HUES6 (cell line): ENCODE data around the gene MYH7B.

Experiments
- H3K27ac ChIP-seq: 2 replicates; pipeline ENCODE4 v1.7.0; 2013; ENCODE audit warnings: low read depth, mild to moderate bottlenecking, low read length, inconsistent platforms
- H3K27me3 ChIP-seq: 2 replicates; pipeline ENCODE4 v1.6.1; 2013; ENCODE audit warnings: low read length; ENCODE audit not compliant: control insufficient read depth, insufficient read depth
- H3K36me3 ChIP-seq: 2 replicates; pipeline ENCODE4 v1.6.1; 2013; ENCODE audit warnings: low read length; ENCODE audit not compliant: control insufficient read depth, insufficient read depth
- H3K4me1 ChIP-seq: 2 replicates; pipeline ENCODE4 v1.6.1; 2013; ENCODE audit warnings: low read length; ENCODE audit not compliant: control insufficient read depth, insufficient read depth
- H3K4me3 ChIP-seq: 2 replicates; pipeline ENCODE4 v1.5.1; 2013; ENCODE audit warnings: low read depth, low read length
- H3K9ac ChIP-seq: one replicate; pipeline ENCODE4 v1.6.1; 2013; ENCODE audit warnings: mild to moderate bottlenecking, low read length
- H3K9me3 ChIP-seq: 2 replicates; pipeline ENCODE4 v1.6.1; 2013; ENCODE audit warnings: low read depth, low read length; ENCODE audit not compliant: control insufficient read depth, insufficient read depth

Gene MYH7B

DNA sequence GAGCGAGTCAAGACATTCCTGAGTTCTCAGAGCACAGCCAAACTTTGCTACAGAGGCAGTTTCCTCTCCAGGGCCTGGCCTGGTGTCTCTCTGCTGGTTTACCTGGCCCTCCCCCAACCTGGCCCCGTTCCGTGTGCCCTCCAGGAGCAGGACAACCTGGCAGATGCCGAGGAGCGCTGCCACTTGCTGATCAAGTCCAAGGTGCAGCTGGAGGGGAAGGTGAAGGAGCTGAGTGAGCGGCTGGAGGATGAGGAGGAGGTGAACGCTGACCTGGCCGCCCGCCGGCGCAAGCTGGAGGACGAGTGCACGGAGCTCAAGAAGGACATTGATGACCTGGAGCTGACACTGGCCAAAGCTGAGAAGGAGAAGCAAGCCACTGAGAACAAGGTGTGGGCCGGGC lies 39.5 kb downstream of the MYH7B start:
- Histone ChIP-seq H3K4me3 (no peak overlapping the region), H3K36me3 (peaks cover 57% of the 10 kb centered on the region), H3K4me1 (no peaks in the 10 kb centered on the region), H3K9ac (no peak overlapping the region), H3K9me3 (no peaks in the 10 kb centered on the region), H3K27ac (no peak overlapping the region), H3K27me3 (no peaks in the 10 kb centered on the region)

DNA sequence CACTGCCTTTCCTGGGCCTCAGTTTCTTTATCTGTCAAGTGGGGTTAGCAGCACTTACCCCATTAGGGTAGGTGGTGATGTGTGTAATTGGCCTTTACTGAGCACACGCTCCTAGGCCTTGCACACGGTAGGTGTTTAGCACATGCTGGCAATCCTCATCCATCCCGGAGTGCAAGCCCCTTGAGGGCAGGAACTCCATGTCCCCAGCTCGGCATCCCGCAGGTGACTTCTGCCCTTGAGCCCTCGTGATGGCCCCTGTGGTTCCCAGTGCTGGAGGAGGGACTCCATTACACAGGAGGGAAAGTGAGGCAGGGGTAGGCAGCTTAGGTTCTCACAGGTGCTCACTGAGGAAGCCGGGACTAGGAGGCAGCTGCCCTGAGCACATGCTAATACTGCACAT lies 40.0 kb downstream of the MYH7B start:
- Histone ChIP-seq H3K4me3 (no peak overlapping the region), H3K9me3 (no peaks in the 10 kb centered on the region), H3K27me3 (no peaks in the 10 kb centered on the region), H3K36me3 (peaks cover 62% of the 10 kb centered on the region), H3K9ac (no peak overlapping the region), H3K27ac (no peak overlapping the region), H3K4me1 (no peaks in the 10 kb centered on the region)

DNA sequence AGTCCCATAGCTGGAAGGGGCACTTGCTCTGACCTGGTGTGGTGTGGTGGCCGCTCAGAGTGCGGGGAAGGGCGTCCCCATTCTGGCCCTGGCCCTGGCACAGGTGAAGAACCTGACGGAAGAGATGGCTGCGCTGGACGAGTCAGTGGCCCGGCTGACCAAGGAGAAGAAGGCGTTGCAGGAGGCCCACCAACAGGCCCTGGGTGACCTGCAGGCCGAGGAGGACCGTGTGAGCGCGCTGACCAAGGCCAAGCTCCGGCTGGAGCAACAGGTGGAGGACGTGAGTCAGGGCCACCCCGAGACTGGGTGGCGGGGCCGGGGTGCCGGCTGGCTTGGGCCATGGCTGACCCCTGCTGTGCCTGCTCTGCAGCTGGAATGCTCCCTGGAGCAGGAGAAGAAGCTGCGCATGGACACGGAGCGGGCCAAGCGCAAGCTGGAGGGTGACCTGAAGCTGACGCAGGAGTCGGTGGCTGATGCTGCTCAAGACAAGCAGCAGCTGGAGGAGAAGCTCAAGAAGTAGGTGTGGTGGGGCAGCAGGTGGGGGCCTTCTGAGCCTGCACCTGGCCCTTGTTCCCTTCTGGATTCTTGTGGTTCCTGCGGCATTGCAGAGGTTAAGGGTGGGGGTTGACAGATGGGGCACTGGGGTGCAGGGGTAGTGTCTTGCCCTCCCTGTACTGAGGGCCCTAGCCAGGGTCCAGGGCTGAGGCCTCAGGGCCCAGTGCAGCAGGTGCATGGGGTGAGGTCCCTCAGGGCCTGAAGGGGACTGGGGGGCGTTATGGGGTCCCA lies 40.8 kb downstream of the MYH7B start:
- no peak overlapping the region for H3K27ac ChIP-seq
- peaks cover 70% of the 10 kb centered on the region for H3K36me3 ChIP-seq
- no peak overlapping the region for H3K4me3 ChIP-seq

DNA sequence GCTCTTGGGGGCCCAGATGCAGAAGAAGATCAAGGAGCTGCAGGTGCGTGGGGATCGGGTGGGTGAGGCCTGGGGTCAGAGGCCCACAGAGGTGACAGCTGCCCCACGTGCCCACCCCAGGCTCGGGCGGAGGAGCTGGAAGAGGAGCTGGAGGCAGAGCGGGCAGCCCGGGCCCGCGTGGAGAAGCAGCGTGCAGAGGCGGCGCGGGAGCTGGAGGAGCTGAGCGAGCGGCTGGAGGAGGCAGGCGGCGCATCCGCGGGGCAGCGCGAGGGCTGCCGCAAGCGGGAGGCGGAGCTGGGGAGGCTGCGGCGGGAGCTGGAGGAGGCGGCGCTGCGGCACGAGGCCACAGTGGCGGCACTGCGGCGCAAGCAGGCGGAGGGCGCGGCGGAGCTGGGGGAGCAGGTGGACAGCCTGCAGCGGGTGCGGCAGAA lies 41.5 kb downstream of the MYH7B start:
- Histone ChIP-seq H3K9me3 (no peaks in the 10 kb centered on the region), H3K36me3 (peaks cover 77% of the 10 kb centered on the region), H3K9ac (no peak overlapping the region)

More for the DNA sequence above, 40.8 kb downstream of the MYH7B start:
- H3K27me3 ChIP-seq, result no peaks in the 10 kb centered on the region
- H3K9me3 ChIP-seq, result no peaks in the 10 kb centered on the region
- H3K9ac ChIP-seq, result no peak overlapping the region
- H3K4me1 ChIP-seq, result no peaks in the 10 kb centered on the region

DNA sequence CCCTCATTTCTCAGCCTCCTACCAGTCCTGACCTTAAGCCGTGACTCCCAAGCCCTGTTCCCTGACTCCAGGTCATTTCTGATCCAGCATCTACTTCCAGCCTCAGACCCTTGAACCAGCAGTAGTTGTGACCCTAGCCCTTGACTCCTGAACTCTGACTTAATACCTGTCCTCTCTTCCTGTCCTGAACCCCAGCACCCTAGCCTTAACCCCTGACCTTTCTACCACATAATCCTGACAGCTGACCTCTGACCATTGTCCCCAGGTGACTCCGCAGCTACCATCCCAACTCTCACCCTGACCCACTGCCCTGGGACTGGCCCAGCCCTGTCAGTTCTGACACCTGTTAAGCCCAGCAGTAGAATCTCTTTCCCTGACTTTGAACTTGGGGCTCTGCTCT lies 42.1 kb downstream of the MYH7B start:
- H3K4me1 ChIP-seq, result no peaks in the 10 kb centered on the region
- H3K9me3 ChIP-seq, result no peaks in the 10 kb centered on the region
- H3K27me3 ChIP-seq, result no peaks in the 10 kb centered on the region
- no peak overlapping the region for H3K9ac ChIP-seq
- H3K27ac ChIP-seq, result no peak overlapping the region
- no peak overlapping the region for H3K4me3 ChIP-seq
- H3K36me3 ChIP-seq, result peaks cover 83% of the 10 kb centered on the region

More for the DNA sequence above, 41.5 kb downstream of the MYH7B start:
- Histone ChIP-seq H3K4me1 (no peaks in the 10 kb centered on the region), H3K27ac (no peak overlapping the region), H3K27me3 (no peaks in the 10 kb centered on the region), H3K4me3 (no peak overlapping the region)

DNA sequence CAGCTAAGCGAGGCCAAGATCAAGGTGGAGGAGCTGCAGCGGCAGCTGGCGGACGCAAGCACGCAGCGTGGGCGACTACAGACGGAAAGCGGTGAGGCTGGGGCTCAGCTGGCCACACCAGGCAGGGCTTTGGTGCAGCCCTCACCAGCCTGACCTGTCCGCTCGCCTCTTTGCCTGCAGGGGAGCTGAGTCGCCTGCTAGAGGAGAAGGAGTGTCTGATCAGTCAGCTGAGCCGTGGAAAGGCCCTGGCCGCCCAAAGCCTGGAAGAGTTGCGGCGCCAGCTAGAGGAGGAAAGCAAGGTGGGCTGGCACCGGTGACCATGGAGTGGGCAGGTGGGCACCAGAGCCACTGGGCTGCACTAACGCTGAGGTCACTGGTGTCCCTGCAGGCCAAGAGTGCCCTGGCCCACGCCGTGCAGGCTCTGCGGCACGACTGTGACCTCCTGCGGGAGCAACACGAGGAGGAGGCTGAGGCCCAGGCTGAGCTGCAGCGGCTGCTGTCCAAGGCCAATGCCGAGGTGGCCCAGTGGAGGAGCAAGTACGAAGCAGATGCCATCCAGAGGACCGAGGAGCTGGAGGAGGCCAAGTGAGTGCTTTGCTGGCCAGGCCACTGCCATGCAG lies 42.8 kb downstream of the MYH7B start:
- Histone ChIP-seq H3K27me3 (no peaks in the 10 kb centered on the region), H3K9ac (no peak overlapping the region), H3K27ac (no peak overlapping the region), H3K9me3 (no peaks in the 10 kb centered on the region), H3K36me3 (peaks cover 84% of the 10 kb centered on the region), H3K4me1 (no peaks in the 10 kb centered on the region), H3K4me3 (no peak overlapping the region)

DNA sequence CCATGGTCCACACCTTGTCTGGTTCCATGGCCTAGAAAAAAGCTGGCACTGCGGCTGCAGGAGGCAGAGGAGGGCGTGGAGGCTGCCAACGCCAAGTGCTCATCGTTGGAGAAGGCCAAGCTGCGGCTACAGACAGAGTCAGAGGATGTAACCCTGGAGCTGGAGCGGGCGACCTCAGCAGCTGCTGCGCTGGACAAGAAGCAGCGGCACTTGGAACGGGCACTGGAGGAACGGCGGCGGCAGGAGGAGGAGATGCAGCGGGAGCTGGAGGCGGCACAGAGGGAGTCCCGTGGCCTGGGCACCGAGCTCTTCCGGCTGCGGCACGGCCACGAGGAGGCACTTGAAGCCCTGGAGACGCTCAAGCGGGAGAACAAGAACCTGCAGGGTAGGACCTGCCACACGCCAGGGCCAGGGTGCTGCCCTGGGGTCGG lies 43.4 kb downstream of the MYH7B start:
- H3K4me1 ChIP-seq, result no peaks in the 10 kb centered on the region
- no peak overlapping the region for H3K9ac ChIP-seq
- no peak overlapping the region for H3K4me3 ChIP-seq
- H3K27me3 ChIP-seq, result no peaks in the 10 kb centered on the region
- no peaks in the 10 kb centered on the region for H3K9me3 ChIP-seq
- no peak overlapping the region for H3K27ac ChIP-seq
- peaks cover 86% of the 10 kb centered on the region for H3K36me3 ChIP-seq

DNA sequence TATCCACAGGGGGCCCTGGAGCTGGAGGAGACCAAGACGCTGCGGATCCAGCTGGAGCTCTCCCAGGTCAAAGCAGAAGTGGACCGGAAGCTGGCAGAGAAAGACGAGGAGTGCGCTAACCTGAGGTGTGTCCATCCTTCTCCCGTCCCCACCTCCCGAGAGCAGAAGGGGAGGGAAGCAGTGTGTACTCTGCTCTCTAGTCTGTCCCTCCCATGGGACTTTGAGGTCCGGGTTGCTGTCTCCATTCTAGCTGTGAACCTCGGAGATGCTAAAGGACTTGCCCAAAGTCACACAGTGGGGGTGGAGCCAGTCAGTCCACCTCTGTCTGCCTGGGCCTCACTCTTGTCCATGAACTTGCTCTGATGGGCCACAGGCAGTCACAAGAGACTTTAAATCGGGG lies 44.1 kb downstream of the MYH7B start:
- H3K4me1 ChIP-seq, result no peaks in the 10 kb centered on the region
- H3K36me3 ChIP-seq, result peaks cover 91% of the 10 kb centered on the region
- no peak overlapping the region for H3K4me3 ChIP-seq
- no peaks in the 10 kb centered on the region for H3K27me3 ChIP-seq
- no peak overlapping the region for H3K9ac ChIP-seq
- H3K9me3 ChIP-seq, result no peaks in the 10 kb centered on the region
- no peak overlapping the region for H3K27ac ChIP-seq

DNA sequence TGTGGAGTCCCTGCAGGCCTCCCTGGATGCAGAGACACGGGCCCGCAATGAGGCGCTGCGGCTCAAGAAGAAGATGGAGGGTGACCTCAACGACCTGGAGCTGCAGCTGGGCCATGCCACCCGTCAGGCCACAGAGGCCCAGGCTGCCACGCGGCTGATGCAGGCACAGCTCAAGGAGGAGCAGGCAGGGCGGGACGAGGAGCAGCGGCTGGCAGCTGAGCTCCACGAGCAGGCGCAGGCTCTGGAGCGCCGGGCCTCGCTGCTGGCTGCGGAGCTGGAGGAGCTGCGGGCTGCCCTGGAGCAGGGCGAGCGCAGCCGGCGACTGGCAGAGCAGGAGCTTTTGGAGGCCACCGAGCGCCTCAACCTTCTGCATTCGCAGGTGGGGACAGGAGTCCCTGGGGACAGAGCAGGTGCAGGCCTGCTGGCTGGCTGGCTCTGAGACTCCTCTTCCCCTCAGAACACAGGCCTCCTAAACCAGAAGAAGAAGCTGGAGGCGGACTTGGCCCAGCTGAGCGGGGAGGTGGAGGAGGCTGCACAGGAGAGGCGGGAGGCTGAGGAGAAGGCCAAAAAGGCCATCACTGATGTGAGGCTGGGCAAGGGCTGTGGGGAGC lies 44.7 kb downstream of the MYH7B start:
- Histone ChIP-seq H3K4me3 (no peak overlapping the region), H3K4me1 (no peaks in the 10 kb centered on the region), H3K27ac (no peak overlapping the region), H3K9me3 (no peaks in the 10 kb centered on the region), H3K9ac (no peak overlapping the region), H3K27me3 (no peaks in the 10 kb centered on the region), H3K36me3 (peaks cover 92% of the 10 kb centered on the region)

DNA sequence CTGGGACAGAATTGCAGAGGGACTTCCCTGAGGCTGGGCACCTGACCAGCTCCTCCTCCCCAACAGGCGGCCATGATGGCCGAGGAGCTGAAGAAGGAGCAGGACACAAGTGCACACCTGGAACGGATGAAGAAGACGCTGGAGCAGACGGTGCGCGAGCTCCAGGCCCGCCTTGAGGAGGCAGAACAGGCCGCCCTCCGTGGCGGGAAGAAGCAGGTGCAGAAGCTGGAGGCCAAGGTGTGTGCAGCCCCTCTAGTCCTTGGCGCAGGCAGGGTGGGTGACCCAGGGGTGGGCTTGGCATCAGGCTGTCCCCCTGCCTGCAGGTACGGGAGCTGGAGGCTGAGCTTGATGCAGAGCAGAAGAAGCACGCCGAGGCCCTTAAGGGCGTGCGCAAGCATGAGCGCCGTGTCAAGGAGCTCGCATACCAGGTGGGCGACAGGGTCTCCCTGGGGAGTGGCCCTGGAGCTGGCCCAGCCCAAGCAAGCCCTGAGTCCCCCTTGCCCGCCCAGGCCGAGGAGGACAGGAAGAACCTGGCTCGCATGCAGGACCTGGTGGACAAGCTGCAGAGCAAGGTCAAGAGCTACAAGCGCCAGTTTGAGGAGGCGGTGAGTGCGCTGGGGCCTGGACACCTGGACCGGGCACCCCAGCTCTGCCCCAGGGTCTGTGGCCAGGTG lies 45.4 kb downstream of the MYH7B start:
- no peaks in the 10 kb centered on the region for H3K9me3 ChIP-seq
- peaks cover 92% of the 10 kb centered on the region for H3K36me3 ChIP-seq
- H3K27me3 ChIP-seq, result no peaks in the 10 kb centered on the region

More for the DNA sequence above, 45.4 kb downstream of the MYH7B start:
- Histone ChIP-seq H3K4me1 (no peaks in the 10 kb centered on the region), H3K27ac (no peak overlapping the region), H3K9ac (no peak overlapping the region), H3K4me3 (no peak overlapping the region)
